GM19468 (cell line): Measurements from ENCODE around the gene ALG8.
"Not testable (repeated sequence)": the region's sequence is repeated elsewhere in the genome, so short reads cannot be mapped to it uniquely, and the experiment has no call there.

Experiments
- ATAC-seq: cut with Tn5 transposase; IDR thresholded peaks from one replicate; pipeline ENCODE4 v1.9.1; 2021; ENCODE audit warnings: mild to moderate bottlenecking, moderate library complexity, moderate number of reproducible peaks; ENCODE audit not compliant: unreplicated experiment; ENCODE audit errors: extremely low read depth

Gene ALG8

DNA sequence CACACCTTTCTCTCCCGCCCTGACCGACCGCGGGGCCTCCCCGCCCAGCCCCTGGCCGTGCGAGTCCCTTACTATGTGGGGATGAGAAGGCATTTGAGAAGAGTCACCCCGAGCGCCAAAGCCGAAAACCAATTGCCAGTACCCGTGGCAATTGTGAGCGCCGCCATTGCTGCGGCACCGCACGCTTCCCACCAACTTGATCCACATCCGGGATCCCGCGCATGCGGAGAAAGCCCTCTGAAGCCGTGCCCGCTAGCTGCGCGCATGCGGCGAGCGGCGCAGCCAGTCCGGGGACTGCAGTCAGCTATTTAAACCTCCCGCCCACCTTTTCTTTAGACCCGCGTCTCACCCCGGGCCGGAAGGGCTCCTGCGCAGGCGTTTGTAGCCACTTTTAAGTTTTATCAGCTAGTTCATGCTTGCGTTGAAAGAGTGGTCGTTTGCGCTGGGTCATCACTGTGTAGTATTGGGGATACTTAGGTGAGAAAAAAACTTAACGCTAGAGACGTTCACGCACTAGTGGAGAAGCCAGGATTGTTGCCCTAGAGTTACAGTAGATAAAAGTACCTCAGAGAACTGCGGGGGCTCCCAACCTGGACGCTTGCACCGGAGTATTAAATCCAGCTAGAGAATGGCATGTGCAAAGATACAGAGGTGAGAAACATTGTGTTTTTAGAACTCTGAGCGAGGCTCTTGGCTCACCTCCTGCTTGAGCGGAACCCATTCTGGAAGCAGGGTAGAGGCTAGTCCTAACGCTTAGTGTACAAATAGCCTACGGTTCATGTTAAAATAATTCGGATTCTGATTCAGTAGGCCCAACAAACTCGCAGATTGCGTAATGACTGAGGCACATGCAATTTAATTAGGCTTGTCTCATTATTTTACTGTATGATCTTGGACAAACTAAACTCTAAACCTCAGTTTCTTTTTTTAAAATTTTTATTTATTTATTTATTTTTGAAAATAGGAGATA lies at the start of gene ALG8:
TSS of gene ALG8 (minus strand) at position 205 of the 970 bp plus-strand sequence. CDS start at position 167, 38 bp downstream.
- ATAC-seq: peak; percentile 93

DNA sequence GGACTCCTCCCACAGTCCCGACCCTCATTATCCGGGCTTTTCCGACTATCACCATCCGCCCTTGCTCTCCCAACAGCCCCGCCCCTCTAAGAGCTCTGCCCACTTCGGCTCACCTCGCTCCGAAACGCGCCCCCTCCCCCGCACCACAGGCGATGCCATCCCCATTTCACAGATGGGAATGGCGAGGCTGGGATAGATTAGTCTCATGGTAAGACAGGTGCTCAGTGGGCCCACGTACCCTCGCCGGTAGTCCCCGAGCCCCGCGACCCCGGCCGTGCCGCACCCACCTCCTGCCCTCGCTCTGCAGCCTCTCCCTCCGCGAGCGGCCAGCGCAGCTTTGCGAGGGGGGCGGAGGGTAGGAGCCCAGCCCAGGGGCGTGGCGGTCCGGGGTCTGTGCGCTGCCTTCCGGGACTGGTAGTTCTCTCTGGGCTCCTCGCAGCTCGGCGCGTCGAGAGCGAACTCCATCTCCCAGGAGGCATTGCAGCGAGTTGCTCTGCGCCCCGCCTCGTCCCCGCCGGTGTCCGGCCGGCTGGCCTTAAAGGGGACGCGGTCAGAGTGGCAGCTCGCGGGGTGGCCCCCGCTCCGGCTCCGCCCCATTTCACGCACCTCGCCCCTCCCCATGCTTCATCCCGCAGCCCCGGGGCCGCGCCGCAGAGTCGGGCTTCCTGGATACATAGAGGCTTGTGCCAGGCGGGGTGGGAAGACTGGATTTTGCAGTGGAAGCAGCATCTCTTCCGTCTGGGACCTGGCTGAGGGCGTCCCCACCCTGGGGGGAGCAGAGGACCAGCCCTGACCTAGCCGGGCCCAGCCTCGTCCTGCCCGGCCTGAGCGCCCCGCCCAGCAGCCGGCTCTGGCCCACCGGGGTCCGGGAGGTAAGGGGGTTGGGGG lies 49.1 kb upstream of the ALG8 start, which contains the start of the genes KCTD21 and USP35:
TSS of gene KCTD21 (minus strand) at position 341 of the 888 bp plus-strand sequence. CDS start 14,072 bp downstream, outside the sequence.
TSS of gene USP35 (plus strand) at position 634 of the 888 bp plus-strand sequence. CDS start 7,327 bp downstream, outside the sequence.
- peak; percentile 97 for ATAC-seq

DNA sequence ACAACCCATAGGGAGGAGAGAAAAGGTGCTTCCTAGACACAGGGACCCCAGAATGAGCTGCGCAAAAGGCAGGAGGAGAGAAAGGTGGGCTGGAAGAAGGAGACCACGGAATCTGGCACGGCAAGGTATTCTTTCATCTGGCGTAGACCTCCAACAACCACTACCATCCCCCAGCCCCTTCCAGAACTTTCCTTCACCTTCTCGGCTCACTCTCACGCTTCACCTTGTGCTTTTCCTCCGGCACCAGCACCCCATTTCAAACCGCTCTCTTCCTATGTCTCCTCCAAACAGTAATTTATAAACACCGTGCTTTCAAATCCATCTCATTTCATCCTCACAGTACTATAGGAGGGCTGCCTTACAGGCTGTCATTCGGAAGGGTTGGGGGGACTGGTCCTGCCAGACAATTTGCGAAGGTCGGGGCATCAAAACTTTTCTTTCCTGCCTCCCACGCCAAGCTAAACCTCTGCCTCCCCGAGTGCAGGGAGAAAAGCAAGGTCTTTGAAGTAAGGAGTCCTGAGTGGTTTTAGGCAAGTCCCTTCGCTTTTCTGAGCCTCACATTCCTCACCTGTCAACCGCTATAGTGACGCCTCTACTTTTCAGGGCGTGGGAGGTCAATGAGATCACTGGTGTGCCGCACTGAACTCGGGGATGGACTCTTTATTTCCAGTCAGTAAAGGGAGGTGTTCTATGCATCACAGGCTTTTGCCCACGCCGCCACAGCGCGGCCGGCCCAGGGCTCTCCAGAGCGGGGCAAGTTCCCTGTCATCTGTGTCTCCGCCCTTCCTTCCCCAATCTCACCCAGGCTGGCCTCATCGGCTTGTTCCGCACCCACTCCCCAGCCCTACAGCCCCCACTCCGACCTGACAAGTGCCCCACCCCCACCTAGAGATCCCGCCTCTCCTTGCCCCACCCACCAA lies 48.2 kb upstream of the ALG8 start:
- no peak for ATAC-seq

DNA sequence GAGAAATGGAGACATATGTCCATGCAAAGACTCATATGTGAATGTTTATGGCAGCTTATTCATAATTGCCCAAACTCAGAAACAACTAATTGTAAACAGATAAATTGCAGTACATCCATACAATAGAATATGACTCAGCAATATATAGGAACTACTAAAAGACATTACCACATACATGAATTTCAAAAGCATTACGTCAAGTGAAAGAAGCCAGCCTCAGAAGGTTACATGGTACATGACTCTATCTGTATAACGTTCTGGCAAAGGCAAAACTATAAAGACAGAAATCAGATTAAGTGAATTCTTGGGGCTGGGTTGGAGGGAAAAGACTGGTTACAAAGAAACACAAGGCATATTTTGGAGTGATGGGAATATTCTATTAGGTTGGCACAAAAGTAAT lies 41.8 kb upstream of the ALG8 start:
- no peak for ATAC-seq

DNA sequence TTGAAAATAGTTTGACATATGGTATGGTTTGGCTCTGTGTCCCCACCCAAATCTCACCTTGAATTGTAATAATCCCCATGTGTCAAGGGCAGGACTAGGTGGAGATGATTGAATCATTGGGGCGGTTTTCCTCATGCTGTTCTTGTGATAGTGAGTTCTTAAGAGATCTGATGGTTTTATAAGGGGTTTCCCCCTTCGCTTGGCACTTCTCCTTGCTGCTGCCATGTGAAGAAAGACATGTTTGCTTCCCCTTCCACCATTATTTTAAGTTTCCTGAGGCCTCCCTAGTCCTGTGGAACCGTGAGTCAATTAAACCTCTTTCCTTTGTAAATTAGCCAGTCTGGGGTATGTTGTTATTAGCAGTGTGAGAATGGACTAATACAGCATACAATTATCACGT lies 41.3 kb upstream of the ALG8 start:
- no peak for ATAC-seq

DNA sequence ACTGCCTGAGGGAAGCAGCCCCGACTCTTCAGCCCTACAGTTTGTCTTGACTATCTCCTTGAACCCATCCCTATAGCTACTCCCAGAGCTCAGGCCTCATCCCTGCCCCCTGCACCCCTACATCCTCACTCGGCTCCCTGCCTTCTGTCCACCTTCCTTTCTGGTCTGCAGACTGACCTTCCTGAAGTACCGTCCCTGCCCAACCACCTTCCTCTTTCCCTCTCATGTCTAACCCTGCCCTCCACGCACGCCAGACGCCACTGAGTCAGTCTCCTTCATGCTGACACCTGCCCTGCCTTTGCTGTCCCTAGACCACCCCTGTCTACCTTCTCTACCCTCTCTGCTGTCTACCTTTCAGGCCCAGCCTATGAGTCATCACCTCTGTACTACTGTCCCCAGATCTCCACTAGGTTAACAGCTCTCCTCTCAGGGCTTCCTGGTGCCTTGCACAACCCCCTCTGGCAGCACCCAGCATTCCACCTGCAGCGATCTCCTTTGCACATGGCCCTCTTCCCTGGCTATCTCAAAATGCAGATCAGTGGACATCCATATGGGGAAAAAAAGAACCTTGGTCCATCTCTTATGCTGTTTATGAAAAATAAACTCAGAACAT lies 40.1 kb upstream of the ALG8 start:
- ATAC-seq: no peak

DNA sequence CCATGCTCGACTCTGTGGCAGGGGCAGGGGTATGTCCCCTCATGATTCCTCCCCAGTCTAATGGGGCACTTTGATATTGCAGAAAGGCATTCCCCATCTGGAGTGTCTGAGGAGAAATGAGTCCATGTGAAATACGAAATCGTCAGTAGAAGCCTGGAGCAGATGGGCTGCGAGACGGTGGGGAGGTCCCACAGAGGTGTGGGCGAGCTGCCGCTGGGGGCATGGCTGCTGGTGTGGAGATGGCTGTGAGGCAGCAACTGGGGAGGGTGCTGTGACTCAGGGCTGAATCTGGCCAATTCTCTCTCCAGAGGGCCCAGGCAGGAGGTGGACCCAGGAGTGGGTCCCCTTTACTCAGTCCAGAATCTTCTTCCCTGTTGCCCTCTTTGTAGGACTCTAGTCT lies 37.8 kb upstream of the ALG8 start:
- ATAC-seq: no peak

DNA sequence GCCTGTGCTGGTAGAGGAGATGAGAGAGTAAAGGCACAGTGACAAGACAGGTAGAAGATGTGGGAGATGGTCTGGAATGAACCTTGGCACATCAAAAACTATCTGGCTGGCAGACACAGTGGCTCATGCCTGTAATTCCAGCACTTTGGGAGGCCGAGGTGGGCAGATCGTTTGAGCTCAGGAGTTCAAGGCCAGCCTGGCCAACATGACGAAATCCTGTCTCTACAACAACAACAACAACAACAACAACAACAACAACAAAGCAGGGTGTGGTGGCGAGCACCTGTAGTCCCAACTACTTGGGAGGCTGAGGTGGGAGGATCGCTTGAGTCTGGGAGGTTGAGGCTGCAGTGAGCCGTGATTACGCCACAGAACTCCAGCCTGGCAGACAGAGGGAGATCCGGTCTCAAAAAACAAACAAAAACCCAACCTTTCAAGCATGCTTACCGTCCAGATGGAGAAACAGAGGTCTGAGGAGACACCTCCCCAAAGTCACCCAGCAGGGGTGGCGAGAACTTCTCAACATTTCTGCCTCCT lies 37.2 kb upstream of the ALG8 start:
- no peak for ATAC-seq

DNA sequence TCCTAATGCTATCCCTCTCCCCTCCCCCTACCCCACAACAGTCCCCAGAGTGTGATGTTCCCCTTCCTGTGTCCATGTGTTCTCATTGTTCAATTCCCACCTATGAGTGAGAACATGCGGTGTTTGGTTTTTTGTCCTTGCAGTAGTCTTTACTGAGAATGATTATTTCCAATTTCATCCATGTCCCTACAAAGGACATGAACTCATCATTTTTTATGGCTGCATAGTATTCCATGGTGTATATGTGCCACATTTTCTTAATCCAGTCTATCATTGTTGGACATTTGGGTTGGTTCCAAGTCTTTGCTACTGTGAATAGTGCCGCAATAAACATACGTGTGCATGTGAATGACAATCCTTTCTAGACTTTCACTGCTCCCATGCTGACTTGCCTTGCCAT lies 36.4 kb upstream of the ALG8 start:
- not testable (repeated sequence) for ATAC-seq

DNA sequence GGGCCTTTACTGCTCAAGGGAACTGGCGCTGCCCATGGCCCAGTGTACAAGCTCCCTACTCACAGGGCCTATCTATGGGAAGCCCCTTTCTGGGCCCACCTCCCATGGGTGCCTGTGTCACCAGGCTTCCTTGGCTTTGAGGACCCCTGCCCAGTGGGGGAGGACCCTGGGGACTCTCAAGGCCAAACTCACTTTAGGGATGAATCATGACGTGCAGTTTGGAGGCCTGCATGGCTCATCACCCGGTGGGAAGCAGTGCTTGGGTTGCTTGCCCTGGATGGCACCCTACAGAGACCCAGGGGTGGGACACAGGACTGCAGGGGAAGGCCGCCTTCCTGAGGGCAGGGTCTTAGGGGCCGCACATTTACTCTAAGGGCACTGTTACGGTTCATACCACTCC lies 32.5 kb upstream of the ALG8 start:
- ATAC-seq: no peak

DNA sequence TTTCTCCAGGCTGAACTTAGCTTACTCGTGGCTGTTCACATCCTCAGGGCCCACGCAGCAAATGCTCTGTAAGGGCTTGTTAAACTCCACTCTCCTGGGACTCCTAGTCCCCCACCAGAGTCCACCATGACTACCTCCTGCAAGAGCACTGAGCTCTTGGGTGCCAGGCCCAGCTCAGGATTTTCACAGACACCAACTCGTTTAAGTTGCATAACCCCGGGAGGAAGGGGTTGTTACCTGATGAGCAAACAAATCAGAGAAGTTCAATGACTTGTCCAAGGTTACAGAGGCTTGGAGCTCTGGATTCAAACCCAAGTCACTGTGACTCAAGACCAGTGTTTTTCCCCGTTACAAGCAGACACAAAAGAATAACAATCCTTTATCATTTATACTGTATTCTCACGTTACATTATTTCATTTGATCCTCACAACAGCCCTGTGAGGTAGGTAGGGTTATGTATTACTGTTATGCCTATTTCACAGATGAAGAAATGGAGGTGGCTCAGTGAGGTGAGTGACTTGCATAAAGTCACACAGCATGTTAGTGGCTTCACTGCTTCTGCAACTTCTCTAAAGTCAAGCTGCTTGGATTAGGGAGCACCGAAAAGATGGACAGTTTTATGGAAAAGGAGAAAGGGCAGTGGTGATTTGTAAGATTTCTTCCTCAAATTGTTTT lies 31.6 kb upstream of the ALG8 start:
- no peak for ATAC-seq

DNA sequence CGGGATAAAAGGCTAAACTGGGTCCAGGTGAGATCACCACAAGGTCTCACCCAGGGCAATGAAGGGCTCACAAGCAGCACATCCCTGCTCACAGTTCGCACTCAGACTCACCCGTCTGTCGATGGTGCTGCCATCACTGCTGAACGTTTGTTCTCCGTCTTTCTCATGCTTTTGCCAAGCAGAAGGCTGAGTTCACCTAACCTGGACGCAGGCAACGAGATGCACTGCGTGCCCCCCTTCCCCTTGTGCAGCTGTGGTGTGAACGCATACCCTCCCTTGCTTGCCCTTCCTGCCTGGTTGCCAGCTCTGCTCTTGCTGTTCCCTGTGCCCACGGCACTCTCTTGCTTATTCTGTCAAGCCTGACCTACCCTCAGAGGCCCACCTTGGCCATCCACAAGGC lies 31.0 kb upstream of the ALG8 start:
- no peak for ATAC-seq

DNA sequence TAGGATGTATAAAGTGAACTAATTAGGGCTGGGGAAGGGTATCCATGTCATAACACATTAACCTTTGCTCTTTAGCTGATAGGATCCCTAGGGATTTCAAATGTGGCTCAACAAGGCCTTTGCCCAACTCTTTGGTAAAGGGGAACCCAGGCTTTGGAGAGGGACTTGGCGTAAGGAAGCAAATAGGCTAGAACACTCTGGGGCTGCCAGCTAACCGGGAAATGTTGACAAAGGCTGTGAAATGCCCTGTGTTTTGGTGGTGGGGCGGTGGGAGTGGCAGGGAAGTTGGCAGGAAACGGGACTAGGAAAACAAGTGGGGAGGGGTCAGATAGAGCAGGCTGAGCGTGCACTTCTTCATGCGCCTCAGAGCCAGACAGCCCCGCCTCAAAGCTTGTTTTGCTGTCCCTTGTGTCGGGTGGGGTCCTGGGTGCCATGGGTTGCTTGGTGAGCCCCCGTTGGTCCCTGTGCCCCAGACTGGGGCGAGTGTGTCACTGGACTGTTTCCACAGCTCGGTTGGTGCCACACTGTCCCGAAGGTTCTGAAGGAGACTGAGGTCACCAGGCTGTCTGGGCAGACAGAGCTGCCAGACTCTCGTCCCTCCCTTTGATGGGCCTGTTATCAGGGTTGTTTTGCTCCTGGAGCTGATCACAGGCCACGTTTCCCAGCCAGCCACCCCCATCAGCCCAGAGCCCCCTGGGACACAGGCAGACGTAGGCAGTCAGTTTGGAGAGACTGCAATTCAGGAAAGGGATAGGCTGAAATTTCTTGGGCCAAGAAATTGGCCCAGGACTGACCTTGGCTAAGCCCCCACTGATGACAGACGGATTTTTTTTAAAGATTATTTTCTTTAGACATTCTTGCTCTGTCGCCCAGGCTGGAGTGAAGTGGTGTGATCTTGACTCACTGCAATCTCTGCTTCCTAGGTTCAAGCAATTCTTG lies 29.4 kb upstream of the ALG8 start:
- ATAC-seq: no peak

DNA sequence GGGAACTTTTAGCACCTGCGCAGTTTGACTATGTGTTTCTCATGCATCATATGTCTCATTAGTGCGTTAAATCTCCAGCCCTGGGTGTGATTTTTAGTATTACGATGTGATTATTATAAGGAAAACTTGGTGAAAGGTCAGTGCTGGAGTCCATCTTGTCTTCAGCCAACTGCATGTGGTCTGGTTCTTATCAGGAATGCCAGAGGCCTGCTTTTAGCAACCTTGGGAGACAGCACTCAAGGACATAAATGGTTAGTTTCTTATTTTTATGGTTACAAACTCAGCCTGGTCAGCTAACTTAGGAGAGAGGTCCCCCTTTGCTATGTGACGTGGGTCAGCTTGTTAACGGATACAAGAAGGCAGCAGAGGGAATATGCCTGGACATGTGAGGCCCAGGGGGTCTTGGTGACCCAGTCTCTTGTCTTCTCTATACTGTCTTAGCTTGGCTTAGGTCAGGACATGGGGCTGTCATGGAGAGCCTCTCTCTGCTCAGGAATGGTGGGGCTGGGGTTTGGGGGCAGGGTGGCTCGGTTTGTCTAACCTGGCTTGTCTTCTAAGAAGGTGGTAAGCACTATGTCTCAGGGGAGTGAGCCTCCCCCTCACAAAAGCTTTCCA lies 27.5 kb upstream of the ALG8 start:
- ATAC-seq: no peak

DNA sequence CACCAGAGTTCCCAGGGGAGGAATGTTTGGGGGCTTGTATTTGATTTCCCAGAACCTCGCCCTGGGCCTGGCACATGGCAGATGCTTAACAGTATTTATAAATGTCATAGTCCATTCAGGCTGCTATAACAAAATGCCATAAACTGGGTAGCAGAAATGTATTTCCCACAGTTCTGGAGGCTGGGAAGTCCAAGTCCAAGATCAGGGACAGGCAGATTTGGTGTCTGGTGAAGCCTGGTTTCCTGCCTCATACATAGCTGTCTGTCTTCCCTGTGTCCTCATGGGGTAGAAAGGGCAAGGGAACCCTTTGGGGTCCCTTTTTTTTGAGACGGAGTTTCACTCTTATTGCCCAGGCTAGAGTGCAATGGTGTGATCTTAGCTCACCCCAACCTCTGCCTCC lies 25.0 kb upstream of the ALG8 start:
- no peak for ATAC-seq

DNA sequence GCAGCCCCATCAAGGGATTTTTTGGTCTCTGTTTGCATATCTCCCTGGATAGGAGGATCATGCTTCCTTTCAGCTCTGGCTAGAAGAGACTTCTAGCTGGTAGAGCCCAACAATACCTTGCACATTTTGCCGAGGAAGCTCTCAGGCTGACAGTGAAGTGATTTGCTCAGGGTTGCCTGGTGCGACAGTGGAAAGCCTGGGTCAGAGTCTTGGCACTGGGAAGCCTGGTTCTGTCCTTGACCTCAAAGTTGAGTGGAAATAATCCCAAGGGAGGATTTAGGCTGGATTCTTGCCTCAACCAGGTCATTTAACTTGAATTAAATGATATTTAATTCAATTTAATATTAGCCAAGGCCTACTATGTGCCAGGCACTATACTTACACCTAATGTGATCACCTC lies 24.4 kb upstream of the ALG8 start:
- ATAC-seq: no peak

DNA sequence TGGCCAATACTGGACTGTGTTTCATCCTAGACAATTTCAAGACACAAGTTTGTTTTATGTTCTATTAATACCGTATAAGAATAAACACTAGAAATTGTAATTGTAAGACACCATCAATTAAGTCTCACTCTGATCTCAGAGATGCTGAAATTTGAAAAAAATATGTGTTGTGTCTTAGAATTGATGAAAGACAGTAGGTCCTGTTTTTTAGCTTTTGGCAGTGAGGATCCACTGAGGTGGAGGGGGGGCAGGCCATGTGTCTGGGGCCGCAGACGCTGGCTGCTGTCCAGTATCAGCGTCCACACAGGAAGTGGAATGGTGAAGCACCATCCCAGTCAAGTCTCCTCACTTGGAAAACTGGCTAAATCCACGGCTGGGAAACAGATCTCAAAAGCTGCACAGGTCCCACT lies 22.5 kb upstream of the ALG8 start:
- ATAC-seq: no peak
